ENCODE results near the gene PSMG4.

Gene PSMG4

GRCh38 chr6:3277851-3278416 is 19.2 kb downstream of the PSMG4 start:
- no peak for DNase-seq

- DNase-seq = no peak
Observed at GRCh38 chr6:3278691-3279090, 19.9 kb downstream of the PSMG4 start.

- DNase-seq = no peak
Observed at GRCh38 chr6:3280091-3280490, 21.3 kb downstream of the PSMG4 start.

GRCh38 chr6:3280866-3281465 is 22.2 kb downstream of the PSMG4 start:
- no peak for DNase-seq

- peak; percentile 97 for DNase-seq
Observed at GRCh38 chr6:3281631-3282475, 23.1 kb downstream of the PSMG4 start.

GRCh38 chr6:3282476-3283236 is 23.9 kb downstream of the PSMG4 start:
- DNase-seq = no peak

GRCh38 chr6:3283241-3283640 is 24.5 kb downstream of the PSMG4 start:
- DNase-seq = no peak

GRCh38 chr6:3283641-3284435 is 25.1 kb downstream of the PSMG4 start:
- DNase-seq = no peak

GRCh38 chr6:3284436-3284876 is 25.7 kb downstream of the PSMG4 start:
- DNase-seq = no peak

- DNase-seq = no peak
Observed at GRCh38 chr6:3285049-3285639, 26.4 kb downstream of the PSMG4 start.

GRCh38 chr6:3285732-3286131 is 27.0 kb downstream of the PSMG4 start:
- DNase-seq = no peak

- DNase-seq = no peak
Observed at GRCh38 chr6:3286641-3287171, 28.0 kb downstream of the PSMG4 start.

- no peak for DNase-seq
Observed at GRCh38 chr6:3287308-3287707, 28.6 kb downstream of the PSMG4 start.

- no peak for DNase-seq
Observed at GRCh38 chr6:3287976-3288707, 29.4 kb downstream of the PSMG4 start.

- no peak for DNase-seq
Observed at GRCh38 chr6:3288711-3289663, 30.2 kb downstream of the PSMG4 start.

GRCh38 chr6:3289664-3290055 is 30.9 kb downstream of the PSMG4 start:
- no peak for DNase-seq

GRCh38 chr6:3290149-3290930 is 31.6 kb downstream of the PSMG4 start:
- no peak for DNase-seq

- DNase-seq = no peak
Observed at GRCh38 chr6:3290931-3291211, 32.1 kb downstream of the PSMG4 start.

- DNase-seq = no peak
Observed at GRCh38 chr6:3291346-3291745, 32.6 kb downstream of the PSMG4 start.
